Mesenchymal stem cell (in vitro differentiated cells and primary cell): ENCODE results near the gene RERE.
A peak's percentile ranks its signal among the peaks of the same experiment; 100 is the strongest.

ENCODE experiments used
- DNase-seq: peaks from one replicate; pipeline ENCODE4 v3.0.0-alpha.2; 2013
- H2AFZ ChIP-seq: one replicate; pipeline ENCODE4 v1.6.1; 2013; ENCODE audit warnings: low read depth, mild to moderate bottlenecking, control low read depth, inconsistent platforms, low read length, moderate library complexity
- H2AK5ac ChIP-seq: 2 replicates; pipeline ENCODE4 v1.6.1; 2013; ENCODE audit warnings: low read length, moderate library complexity, mild to moderate bottlenecking, inconsistent platforms; ENCODE audit not compliant: severe bottlenecking
- H2BK120ac ChIP-seq: one replicate; pipeline ENCODE4 v1.6.1; 2013; ENCODE audit warnings: low read depth, mild to moderate bottlenecking, inconsistent platforms, low read length, moderate library complexity
- H2BK12ac ChIP-seq, 2 experiments: one replicate each; pipeline ENCODE4 v1.6.1; 2013; ENCODE audit warnings: inconsistent platforms in 2 of 2, low read length in 2 of 2, mild to moderate bottlenecking in 2 of 2, moderate library complexity in 2 of 2, control low read depth in 1 of 2
- H2BK15ac ChIP-seq: one replicate; pipeline ENCODE4 v1.6.1; 2013; ENCODE audit warnings: mild to moderate bottlenecking, low read depth, inconsistent platforms; ENCODE audit not compliant: poor library complexity, severe bottlenecking
- H2BK5ac ChIP-seq: 2 replicates; pipeline ENCODE4 v1.6.1; 2013; ENCODE audit warnings: low read depth, mild to moderate bottlenecking, low read length, control low read depth, inconsistent platforms; ENCODE audit not compliant: poor library complexity, severe bottlenecking
- H3K14ac ChIP-seq, 2 experiments: one replicate each; pipeline ENCODE4 v1.6.1; 2013; ENCODE audit warnings: inconsistent platforms in 2 of 2, low read length in 2 of 2, control low read depth in 1 of 2, mild to moderate bottlenecking in 1 of 2, moderate library complexity in 1 of 2
- H3K18ac ChIP-seq, 2 experiments: one replicate each; pipeline ENCODE4 v1.6.1; 2013; ENCODE audit warnings: inconsistent platforms in 2 of 2, low read length in 2 of 2, control low read depth in 1 of 2, low read depth in 1 of 2, mild to moderate bottlenecking in 1 of 2
- H3K23ac ChIP-seq, 2 experiments: one replicate each; pipeline ENCODE4 v1.6.1; 2013; ENCODE audit warnings: inconsistent platforms in 2 of 2, low read length in 2 of 2, mild to moderate bottlenecking in 2 of 2, moderate library complexity in 2 of 2, control low read depth in 1 of 2
- H3K27ac ChIP-seq: 2 replicates; pipeline ENCODE4 v1.5.1; 2013; ENCODE audit warnings: mild to moderate bottlenecking, moderate library complexity, low read length, control low read depth, inconsistent platforms; ENCODE audit not compliant: poor library complexity, severe bottlenecking
- H3K27me3 ChIP-seq, 2 experiments: 2 replicates each; pipeline versions ENCODE4 v1.6.1 to v1.7.0; 2013; ENCODE audit warnings: low read length in 2 of 2, mild to moderate bottlenecking in 2 of 2, moderate library complexity in 2 of 2, control low read depth in 1 of 2, inconsistent platforms in 1 of 2; ENCODE audit not compliant: control insufficient read depth in 1 of 2, insufficient read depth in 1 of 2
- H3K36me3 ChIP-seq, 2 experiments: 2 replicates each; pipeline versions ENCODE4 v1.6.1 to v1.7.0; 2013; ENCODE audit warnings: low read length in 2 of 2, control low read depth in 1 of 2, inconsistent platforms in 1 of 2, low read depth in 1 of 2, mild to moderate bottlenecking in 1 of 2; ENCODE audit not compliant: insufficient read depth in 2 of 2, control insufficient read depth in 1 of 2
- H3K4ac ChIP-seq, 2 experiments: one replicate each; pipeline ENCODE4 v1.6.1; 2013; ENCODE audit warnings: inconsistent platforms in 2 of 2, low read length in 2 of 2, mild to moderate bottlenecking in 2 of 2, moderate library complexity in 2 of 2, control low read depth in 1 of 2, low read depth in 1 of 2
- H3K4me1 ChIP-seq: 2 replicates; pipeline ENCODE4 v1.6.1; 2013; ENCODE audit warnings: low read depth, low read length, control low read depth; ENCODE audit not compliant: control insufficient read depth, insufficient read depth
- H3K4me2 ChIP-seq: 2 replicates; pipeline ENCODE4 v1.6.1; 2013; ENCODE audit warnings: low read length, mild to moderate bottlenecking, inconsistent platforms; ENCODE audit not compliant: poor library complexity, severe bottlenecking
- H3K4me3 ChIP-seq, 2 experiments: 2 replicates each; pipeline versions ENCODE4 v1.5.1 to v1.7.0; 2013; ENCODE audit warnings: low read length in 2 of 2, mild to moderate bottlenecking in 2 of 2, control low read depth in 1 of 2, low read depth in 1 of 2; ENCODE audit not compliant: insufficient read depth in 1 of 2
- H3K79me1 ChIP-seq: replicated peaks from 2 replicates; pipeline ENCODE4 v1.6.1; 2013; ENCODE audit warnings: mild to moderate bottlenecking, control low read depth, low read length, inconsistent platforms; ENCODE audit not compliant: poor library complexity, severe bottlenecking
- H3K9ac ChIP-seq: 2 replicates; pipeline ENCODE4 v1.7.0; 2013; ENCODE audit warnings: mild to moderate bottlenecking, low read length, moderate library complexity
- H3K9me3 ChIP-seq: 2 replicates; pipeline ENCODE4 v1.7.0; 2013; ENCODE audit warnings: mild to moderate bottlenecking, low read length; ENCODE audit not compliant: control insufficient read depth
- H4K8ac ChIP-seq: one replicate; pipeline ENCODE4 v1.6.1; 2013; ENCODE audit warnings: inconsistent platforms, mild to moderate bottlenecking, low read length, moderate library complexity
- H4K91ac ChIP-seq: one replicate; pipeline ENCODE4 v1.6.1; 2013; ENCODE audit warnings: mild to moderate bottlenecking, low read length, inconsistent platforms
- WGBS: methylation state at CpG from one replicate; pipeline ENCODE4 v1.1.7; 2013; ENCODE audit warnings: mixed read lengths; 5-methylcytosine and 5-hydroxymethylcytosine counted together

The RERE gene

DNA sequence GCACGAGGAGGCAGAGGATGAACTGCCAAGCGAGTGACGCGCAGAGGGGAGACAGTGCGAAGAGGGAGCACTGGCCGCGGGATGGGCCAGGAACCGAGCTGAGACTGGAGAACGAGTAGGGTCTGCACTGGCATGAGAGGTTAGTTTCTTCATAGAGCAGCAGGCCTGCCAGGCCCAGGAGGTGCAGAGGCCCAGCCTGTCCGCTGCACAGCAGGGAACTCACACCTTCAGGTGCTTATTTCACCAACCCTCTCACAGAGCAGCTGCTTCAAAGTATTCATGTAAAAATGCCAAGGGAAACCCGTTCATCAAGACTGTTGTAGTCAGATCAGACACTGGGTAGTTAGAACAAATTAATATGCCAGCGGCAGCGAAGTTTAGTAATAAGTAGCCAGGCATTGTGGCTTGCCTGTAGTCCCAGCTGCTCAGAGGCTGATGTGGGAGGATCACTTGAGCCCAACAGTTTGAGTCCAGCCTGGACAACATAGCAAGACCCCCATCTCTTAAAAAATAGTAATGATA, 355.0 kb downstream of the RERE start:
- no peak overlapping the region for H3K4me3 ChIP-seq
- peaks cover 29% of the 10 kb centered on the region for H3K79me1 ChIP-seq
- no peaks in the 10 kb centered on the region for H3K9me3 ChIP-seq
- H3K23ac ChIP-seq: peak overlapping the region in 1 of 2 experiments; percentile 0
- peak overlapping the region; percentile 75 to 100 for H2BK12ac ChIP-seq
- H3K27ac ChIP-seq: peak overlapping the region; percentile 64
- peak overlapping the region; percentile 81 for H4K91ac ChIP-seq
- peak overlapping the region; percentile 75 to 90 for H3K4ac ChIP-seq
- peaks cover 20% of the 10 kb centered on the region for H3K4me1 ChIP-seq
- peak overlapping the region in 1 of 2 experiments; percentile 94 for H3K14ac ChIP-seq
- no peaks in the 10 kb centered on the region for H3K27me3 ChIP-seq
- H3K4me2 ChIP-seq: no peak overlapping the region
- WGBS: 87% methylated on average over 13 of the region's 13 CpGs
- H2AFZ ChIP-seq: no peak overlapping the region
- peak overlapping the region; percentile 74 to 95 for H3K18ac ChIP-seq
- peak overlapping the region; percentile 1 for H4K8ac ChIP-seq
- H2BK120ac ChIP-seq: peak overlapping the region; percentile 3
- H2BK5ac ChIP-seq: no peak overlapping the region
- H3K36me3 ChIP-seq: peaks cover 7 to 17% of the 10 kb centered on the region in 2 experiments
- H2AK5ac ChIP-seq: no peak overlapping the region
- H3K9ac ChIP-seq: peak overlapping the region; percentile 76
- DNase-seq: peak; percentile 24
- H2BK15ac ChIP-seq: no peak overlapping the region

DNA sequence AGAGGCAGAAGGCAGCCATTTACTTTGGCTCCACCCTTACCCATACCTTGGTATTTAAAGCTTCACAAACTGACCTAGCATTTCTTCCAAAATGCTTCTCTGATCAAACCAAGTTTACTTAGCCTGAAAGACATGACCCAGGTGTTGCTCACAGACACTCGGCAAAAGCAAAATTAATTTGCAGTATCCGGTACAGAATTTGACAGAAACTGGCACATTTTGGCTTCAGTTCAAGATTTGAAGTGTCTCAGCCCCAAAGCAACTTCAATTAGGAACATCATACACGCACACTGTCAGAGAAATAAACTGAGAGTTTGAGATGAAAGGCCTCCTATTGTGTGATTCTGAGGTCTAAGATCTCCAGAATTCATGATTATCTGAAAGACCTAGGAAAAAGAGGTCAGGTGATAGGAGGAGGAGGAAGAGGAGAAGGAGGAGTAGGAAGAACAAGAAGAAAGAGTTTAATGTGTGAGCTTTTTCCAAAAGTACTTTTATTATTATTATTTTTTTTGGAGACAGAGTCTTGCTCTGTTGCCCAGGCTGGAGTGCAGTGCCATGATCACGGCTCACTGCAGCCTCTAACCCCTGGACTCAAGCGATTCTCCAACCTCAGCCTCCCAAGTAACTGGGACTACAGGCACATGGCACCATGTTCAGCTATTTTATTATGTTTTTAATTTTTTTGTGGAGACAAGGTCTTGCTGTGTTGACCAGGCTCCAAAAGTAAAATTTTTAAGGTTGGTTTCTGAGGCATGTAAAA, 355.9 kb downstream of the RERE start:
- WGBS: 80% methylated on average over 5 of the region's 5 CpGs
- no peaks in the 10 kb centered on the region for H3K9me3 ChIP-seq

DNA sequence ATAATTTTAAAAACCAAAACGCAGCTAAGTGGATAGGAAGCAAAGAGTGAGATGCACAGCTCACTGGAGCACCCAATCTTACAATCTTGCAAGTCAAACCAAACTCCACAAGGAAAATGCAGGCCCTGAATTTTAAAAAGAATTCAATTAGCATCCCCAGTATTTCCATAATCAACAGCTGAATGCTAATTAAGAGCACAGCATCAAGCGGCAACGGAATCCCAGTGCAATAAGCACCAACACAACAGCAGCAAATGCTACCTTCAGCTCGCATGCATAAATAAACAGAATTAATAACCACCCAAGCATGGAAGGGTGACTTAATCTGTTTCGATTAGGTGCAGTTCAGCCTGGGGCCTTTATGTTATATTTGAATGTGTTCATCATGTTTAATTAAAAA, 356.7 kb downstream of the RERE start:
- Histone ChIP-seq H2BK12ac (no peak overlapping the region), H2AK5ac (no peak overlapping the region), H3K79me1 (peaks cover 22% of the 10 kb centered on the region), H3K23ac (no peak overlapping the region), H3K9me3 (no peaks in the 10 kb centered on the region), H2BK5ac (no peak overlapping the region), H4K91ac (no peak overlapping the region), H2AFZ (no peak overlapping the region), H3K27ac (no peak overlapping the region), H4K8ac (peak overlapping the region; percentile 47), H3K4me1 (peaks cover 23% of the 10 kb centered on the region), H3K4me3 (no peak overlapping the region), H3K4me2 (no peak overlapping the region), H2BK120ac (no peak overlapping the region), H2BK15ac (no peak overlapping the region), H3K9ac (no peak overlapping the region), H3K18ac (peak overlapping the region in 1 of 2 experiments; percentile 72), H3K36me3 (peaks cover 6 to 16% of the 10 kb centered on the region in 2 experiments), H3K14ac (no peak overlapping the region), H3K27me3 (no peaks in the 10 kb centered on the region), H3K4ac (no peak overlapping the region)
- DNase-seq: no peak
- 49% methylated on average over 3 of the region's 5 CpGs for WGBS

More for the DNA sequence above, 355.9 kb downstream of the RERE start:
- Histone ChIP-seq H3K4me2 (no peak overlapping the region), H3K36me3 (peaks cover 7 to 17% of the 10 kb centered on the region in 2 experiments), H3K4ac (no peak overlapping the region), H4K91ac (no peak overlapping the region), H3K23ac (no peak overlapping the region), H2BK120ac (no peak overlapping the region), H3K9ac (no peak overlapping the region), H3K27ac (no peak overlapping the region), H2BK5ac (no peak overlapping the region), H2AFZ (no peak overlapping the region), H2BK12ac (no peak overlapping the region), H3K27me3 (no peaks in the 10 kb centered on the region), H2AK5ac (no peak overlapping the region), H3K79me1 (peaks cover 26% of the 10 kb centered on the region), H3K18ac (peak overlapping the region; percentile 49 to 58), H2BK15ac (no peak overlapping the region), H3K4me3 (no peak overlapping the region), H4K8ac (no peak overlapping the region), H3K4me1 (peaks cover 23% of the 10 kb centered on the region), H3K14ac (no peak overlapping the region)
- DNase-seq: no peak

DNA sequence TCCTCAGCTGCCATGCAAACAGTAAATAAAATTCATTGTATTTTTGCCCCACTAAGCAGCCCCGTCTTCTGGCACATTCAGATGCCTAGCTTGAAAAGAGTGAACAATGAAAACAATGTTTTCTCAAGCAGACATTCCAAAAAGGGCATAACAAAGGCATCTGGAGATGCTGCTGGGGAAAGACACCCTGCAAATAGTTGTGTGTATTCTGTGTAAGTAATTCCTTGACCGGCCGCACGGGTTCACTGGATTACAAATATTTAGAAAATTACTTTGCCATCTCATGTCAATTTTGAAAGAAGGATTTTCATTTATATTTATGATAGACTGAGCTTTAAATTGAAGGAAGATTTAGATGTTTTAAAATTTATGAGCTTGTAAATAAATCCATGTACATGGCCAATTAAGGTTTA, 357.3 kb downstream of the RERE start:
- H3K4ac ChIP-seq: no peak overlapping the region

More for the DNA sequence above, 357.3 kb downstream of the RERE start:
- Histone ChIP-seq H2BK12ac (no peak overlapping the region), H2AK5ac (no peak overlapping the region), H2BK120ac (no peak overlapping the region), H3K18ac (peak overlapping the region in 1 of 2 experiments; percentile 45), H3K14ac (no peak overlapping the region), H2AFZ (no peak overlapping the region), H2BK15ac (no peak overlapping the region), H4K91ac (no peak overlapping the region), H3K9me3 (no peaks in the 10 kb centered on the region), H2BK5ac (no peak overlapping the region), H3K4me3 (no peak overlapping the region), H3K4me1 (peaks cover 24% of the 10 kb centered on the region), H3K4me2 (no peak overlapping the region), H3K79me1 (peaks cover 20% of the 10 kb centered on the region), H3K36me3 (peaks cover 4 to 10% of the 10 kb centered on the region in 2 experiments), H3K27ac (no peak overlapping the region), H4K8ac (no peak overlapping the region), H3K9ac (no peak overlapping the region), H3K23ac (no peak overlapping the region), H3K27me3 (no peaks in the 10 kb centered on the region)
- no CpG with 5 or more reads among the region's 4 CpGs for WGBS
- peak; percentile 27 for DNase-seq
